ENCODE measurements around the gene STAT2.

STAT2 gene

DNA sequence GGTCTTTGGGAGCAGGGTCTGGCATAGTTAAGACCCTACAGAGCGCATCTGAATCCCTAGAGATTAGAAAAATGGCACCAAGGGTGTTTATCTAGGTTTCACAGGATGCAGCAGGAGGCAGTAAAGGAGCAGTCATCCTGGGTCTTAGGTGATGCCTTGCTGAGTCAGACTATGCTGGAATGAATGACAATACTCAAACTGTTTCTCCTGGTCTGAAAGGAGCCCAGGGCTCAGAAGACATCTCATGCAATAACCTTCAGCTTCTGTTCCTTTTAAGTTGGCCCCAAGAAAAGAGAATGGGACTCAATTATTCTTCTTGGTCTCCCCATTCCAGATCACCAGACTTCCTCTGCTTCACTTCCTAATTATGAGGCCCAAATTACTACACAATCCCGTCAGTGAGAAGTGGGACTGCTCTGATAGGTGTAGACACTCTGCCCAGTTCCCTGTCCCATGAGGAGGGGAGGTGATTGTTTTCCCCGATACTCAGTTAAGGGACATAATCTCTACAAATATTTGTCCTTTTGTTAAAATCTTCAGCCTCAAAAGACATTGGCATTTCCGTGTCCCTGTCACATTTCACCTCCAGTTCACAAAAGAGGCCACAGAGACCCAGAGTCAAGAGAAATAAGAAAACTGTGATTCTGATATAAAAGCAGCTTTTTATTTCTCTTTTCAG is 17.5 kb upstream of the STAT2 start:
- no peak overlapping the region for H3K27ac ChIP-seq
- ChIA-PET CTCF (interaction anchor here (0.7 kb wide), 2 partner anchors 12 to 39 kb away, joined by 3 to 4 read pairs; no protein-coding TSS in a partner anchor), POLR2A (ENCODE audit: low non-redundant PET) (no interaction called here)
- peak; percentile 19 for DNase-seq (ENCODE audit: low spot score)
- TF ChIP-seq, protein P1, sequence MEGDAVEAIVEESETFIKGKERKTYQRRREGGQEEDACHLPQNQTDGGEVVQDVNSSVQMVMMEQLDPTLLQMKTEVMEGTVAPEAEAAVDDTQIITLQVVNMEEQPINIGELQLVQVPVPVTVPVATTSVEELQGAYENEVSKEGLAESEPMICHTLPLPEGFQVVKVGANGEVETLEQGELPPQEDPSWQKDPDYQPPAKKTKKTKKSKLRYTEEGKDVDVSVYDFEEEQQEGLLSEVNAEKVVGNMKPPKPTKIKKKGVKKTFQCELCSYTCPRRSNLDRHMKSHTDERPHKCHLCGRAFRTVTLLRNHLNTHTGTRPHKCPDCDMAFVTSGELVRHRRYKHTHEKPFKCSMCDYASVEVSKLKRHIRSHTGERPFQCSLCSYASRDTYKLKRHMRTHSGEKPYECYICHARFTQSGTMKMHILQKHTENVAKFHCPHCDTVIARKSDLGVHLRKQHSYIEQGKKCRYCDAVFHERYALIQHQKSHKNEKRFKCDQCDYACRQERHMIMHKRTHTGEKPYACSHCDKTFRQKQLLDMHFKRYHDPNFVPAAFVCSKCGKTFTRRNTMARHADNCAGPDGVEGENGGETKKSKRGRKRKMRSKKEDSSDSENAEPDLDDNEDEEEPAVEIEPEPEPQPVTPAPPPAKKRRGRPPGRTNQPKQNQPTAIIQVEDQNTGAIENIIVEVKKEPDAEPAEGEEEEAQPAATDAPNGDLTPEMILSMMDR (conservative IDR thresholded peaks at IDR 0.05; ENCODE audit: low read depth): no peak

DNA sequence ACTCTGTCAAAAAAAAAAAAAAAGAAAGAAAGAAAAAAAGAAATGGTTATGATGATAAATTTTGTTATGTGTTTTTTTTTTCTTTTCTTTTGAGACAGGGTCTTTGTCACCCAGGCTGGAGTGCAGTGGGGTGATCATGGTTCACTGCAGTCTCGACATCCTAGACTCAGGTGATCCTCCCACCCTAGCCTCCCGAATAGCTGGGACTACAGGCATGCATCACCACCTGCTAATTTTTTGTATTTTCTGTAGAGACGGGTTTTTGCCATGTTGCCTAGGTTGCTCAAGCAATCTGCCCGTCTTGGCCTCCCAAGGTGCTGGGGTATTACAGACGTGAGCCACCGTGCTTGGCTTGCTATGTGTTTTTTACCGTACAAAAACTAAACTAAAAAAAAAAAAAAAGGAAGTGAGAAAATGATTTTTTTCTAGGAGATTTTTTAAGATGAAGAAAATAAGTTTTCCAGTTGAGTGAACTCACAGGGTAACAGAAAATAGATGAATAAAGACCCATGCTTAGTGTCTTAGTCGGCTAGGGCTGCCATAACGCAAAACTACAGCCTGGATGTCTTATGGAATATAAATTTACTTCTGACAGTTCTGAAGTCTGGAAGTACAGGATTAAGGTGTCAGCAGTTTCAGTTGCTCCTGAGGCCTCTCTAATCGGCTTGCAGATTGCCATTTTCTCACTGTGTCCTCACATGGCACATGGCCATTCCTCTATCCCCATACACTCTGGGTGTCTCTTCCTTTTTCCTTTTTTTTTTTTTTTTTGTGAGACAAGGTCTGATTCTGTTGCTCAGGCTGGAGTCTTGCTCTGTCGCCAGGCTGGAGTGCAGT is 15.9 kb upstream of the STAT2 start:
- DNase-seq (ENCODE audit: low spot score): no peak
- ChIA-PET POLR2A (ENCODE audit: low non-redundant PET) (no interaction called here), CTCF (no interaction called here)
- TF ChIP-seq, protein P1 (conservative IDR thresholded peaks at IDR 0.05; ENCODE audit: low read depth): no peak
- H3K27ac ChIP-seq: no peak overlapping the region

GRCh38 chr12:56374726-56375597 is 15.1 kb upstream of the STAT2 start:
- CTCF ChIA-PET: no interaction called here
- no peak overlapping the region for H3K27ac ChIP-seq
- TF ChIP-seq, protein P1 (conservative IDR thresholded peaks at IDR 0.05; ENCODE audit: low read depth): no peak
- no peak for DNase-seq (ENCODE audit: low spot score)
- POLR2A ChIA-PET (ENCODE audit: low non-redundant PET): no interaction called here

GRCh38 chr12:56373515-56373914 is 13.6 kb upstream of the STAT2 start:
- DNase-seq (ENCODE audit: low spot score): no peak
- no peak overlapping the region for H3K27ac ChIP-seq
- TF ChIP-seq, protein P1 (conservative IDR thresholded peaks at IDR 0.05; ENCODE audit: low read depth): no peak
- ChIA-PET CTCF (interaction anchor here (0.6 to 0.7 kb wide), 2 partner anchors 30 to 379 kb away, joined by 3 read pairs; partner anchors contain the start of gene PRIM1), POLR2A (ENCODE audit: low non-redundant PET) (no interaction called here)

DNA sequence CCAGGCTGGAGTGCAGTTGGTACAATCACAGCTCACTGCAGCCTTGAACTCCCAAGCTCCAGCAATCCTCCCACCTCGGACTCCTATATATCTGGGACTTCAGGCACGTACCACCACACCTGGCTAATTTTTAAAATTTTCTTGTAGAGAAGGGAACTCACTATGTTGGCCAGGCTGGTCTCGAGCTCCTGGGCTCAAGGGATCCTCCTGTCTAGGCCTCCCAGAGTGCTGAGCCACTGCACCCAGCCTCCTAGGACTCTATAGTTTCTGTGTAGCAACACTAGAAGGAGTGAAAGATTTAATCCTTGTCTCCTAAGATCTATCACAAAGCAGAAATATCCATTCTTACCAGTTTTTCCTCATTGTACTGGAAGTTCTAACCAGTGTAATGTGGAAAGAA is 7.0 kb upstream of the STAT2 start:
- CTCF ChIA-PET: interaction anchor here (0.6 kb wide), 1 partner anchor 114 kb away, joined by 3 read pairs; no protein-coding TSS in a partner anchor
- H3K27ac ChIP-seq: no peak overlapping the region
- no peak for DNase-seq (ENCODE audit: low spot score)
- TF ChIP-seq, protein P1 (conservative IDR thresholded peaks at IDR 0.05; ENCODE audit: low read depth): no peak
- POLR2A ChIA-PET (ENCODE audit: low non-redundant PET): no interaction called here
